Esophagus squamous epithelium (tissue), 5 donors: Measurements from ENCODE around the gene HADHA. TPM values are rescaled to one million over a fixed set of nuclear protein-coding genes. Genes with fewer than 3 reads are reported as not detected.

ENCODE experiments used
- DNase-seq: peaks from one replicate; lab custom pipeline; 2025; lab: John Stamatoyannopoulos, UW
- H3K27ac ChIP-seq, 4 donors: fragments of 200-600 bp; sonication (generic); one replicate each; pipeline ENCODE4 v1.5.1; 2016 to 2019; ENCODE audit warnings: mild to moderate bottlenecking in 1 of 4
- H3K27me3 ChIP-seq, 4 donors: fragments of 200-600 bp; sonication (generic); 1 replicate in 3 of 4; 2 replicates in 1 of 4; pipeline versions ENCODE4 v1.5.1 to v1.6.0; 2017 to 2021; ENCODE audit warnings: antibody characterized with exemption in 1 of 4
- H3K36me3 ChIP-seq, 3 donors: fragments of 200-600 bp; sonication (generic); one replicate each; pipeline ENCODE4 v1.5.1; 2016 to 2019
- H3K4me1 ChIP-seq, 3 donors: fragments of 200-600 bp; sonication (generic); one replicate each; pipeline ENCODE4 v1.5.1; 2017 to 2019
- H3K4me3 ChIP-seq, 4 donors: fragments of 200-600 bp; sonication (generic); 1 replicate in 3 of 4; 2 replicates in 1 of 4; pipeline ENCODE4 v1.5.1; 2016 to 2019; ENCODE audit warnings: mild to moderate bottlenecking in 2 of 4, moderate library complexity in 1 of 4
- H3K9me3 ChIP-seq, 3 donors: fragments of 200-600 bp; sonication (generic); one replicate each; pipeline ENCODE4 v1.5.1; 2016 to 2019
- POLR2A ChIP-seq, 4 donors: fragments of 450-650 bp; IDR thresholded peaks; one replicate each; pipeline ENCODE4 v1.6.1; 2017; ENCODE audit warnings: antibody characterized with exemption in 4 of 4, mild to moderate bottlenecking in 4 of 4, moderate library complexity in 3 of 4
- WGBS, 2 donors: methylation state at CpG; one replicate each; pipeline ENCODE4 v1.1.5; 2018; 5-methylcytosine and 5-hydroxymethylcytosine counted together
- intact Hi-C: fragments of 100-400 bp; cut with DNase I; formaldehyde crosslinking; loops from one replicate; pipeline ENCODE4 v1.15.0; 2022
- total RNA-seq, 4 donors: library from RNA; depleted of rRNA; stranded (reverse); fragments of >200 nt; gene quantifications; one replicate each; pipeline ENCODE4 v1.1.0, GENCODE V29; 2016
- TF ChIP-seq, protein P1 (sequence below), 6 experiments: fragments of 450-650 bp in 4 of 6; fragments of 200-600 bp in 2 of 6; sonication (generic) in 2 of 6; IDR thresholded peaks; one replicate each; pipeline ENCODE4 v1.5.1; 2016 to 2019; ENCODE audit warnings: antibody characterized with exemption in 6 of 6, mild to moderate bottlenecking in 4 of 6, moderate library complexity in 4 of 6
- donor health status: DM: yes; HTN: yes; CAD: no.

The HADHA gene
- total RNA-seq, 4 donors from 2014 or later, result 84.7 to 161 (median 116) TPM

DNA sequence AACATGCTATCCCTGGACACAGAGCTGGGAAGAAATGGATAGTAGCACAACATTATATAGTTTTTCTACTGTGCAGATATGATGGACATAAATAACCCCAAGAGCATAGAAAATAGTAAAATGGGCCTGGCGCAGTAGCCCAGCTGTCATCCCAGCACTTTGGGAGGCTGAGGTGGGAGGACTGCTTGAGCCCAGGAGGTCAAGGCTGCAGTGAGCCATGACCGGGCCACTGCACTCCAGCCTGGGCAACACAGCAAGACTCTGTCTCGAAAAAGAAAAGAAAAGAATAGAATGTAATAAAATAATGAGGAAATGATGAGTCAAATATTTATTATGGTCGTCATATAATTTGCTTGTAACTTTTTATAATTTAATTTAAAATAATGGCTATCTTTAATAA is 79.0 kb downstream of the HADHA start:
- intact Hi-C loops, result no loop called here
- no peaks in the 10 kb centered on the region for H3K27me3 ChIP-seq
- TF ChIP-seq, protein P1, sequence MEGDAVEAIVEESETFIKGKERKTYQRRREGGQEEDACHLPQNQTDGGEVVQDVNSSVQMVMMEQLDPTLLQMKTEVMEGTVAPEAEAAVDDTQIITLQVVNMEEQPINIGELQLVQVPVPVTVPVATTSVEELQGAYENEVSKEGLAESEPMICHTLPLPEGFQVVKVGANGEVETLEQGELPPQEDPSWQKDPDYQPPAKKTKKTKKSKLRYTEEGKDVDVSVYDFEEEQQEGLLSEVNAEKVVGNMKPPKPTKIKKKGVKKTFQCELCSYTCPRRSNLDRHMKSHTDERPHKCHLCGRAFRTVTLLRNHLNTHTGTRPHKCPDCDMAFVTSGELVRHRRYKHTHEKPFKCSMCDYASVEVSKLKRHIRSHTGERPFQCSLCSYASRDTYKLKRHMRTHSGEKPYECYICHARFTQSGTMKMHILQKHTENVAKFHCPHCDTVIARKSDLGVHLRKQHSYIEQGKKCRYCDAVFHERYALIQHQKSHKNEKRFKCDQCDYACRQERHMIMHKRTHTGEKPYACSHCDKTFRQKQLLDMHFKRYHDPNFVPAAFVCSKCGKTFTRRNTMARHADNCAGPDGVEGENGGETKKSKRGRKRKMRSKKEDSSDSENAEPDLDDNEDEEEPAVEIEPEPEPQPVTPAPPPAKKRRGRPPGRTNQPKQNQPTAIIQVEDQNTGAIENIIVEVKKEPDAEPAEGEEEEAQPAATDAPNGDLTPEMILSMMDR (IDR thresholded peaks at IDR 0.05), result no peak
- TF ChIP-seq POLR2A (IDR thresholded peaks at IDR 0.05), result no peak
- no peaks in the 10 kb centered on the region for H3K36me3 ChIP-seq
- DNase-seq, result no peak
- H3K27ac ChIP-seq, result no peak overlapping the region
- no peak overlapping the region for H3K4me3 ChIP-seq
- 85 to 86% methylated on average over 4 of the region's 4 CpGs for WGBS, 2 donors
- H3K9me3 ChIP-seq, result no peaks in the 10 kb centered on the region
- H3K4me1 ChIP-seq, result no peaks in the 10 kb centered on the region

DNA sequence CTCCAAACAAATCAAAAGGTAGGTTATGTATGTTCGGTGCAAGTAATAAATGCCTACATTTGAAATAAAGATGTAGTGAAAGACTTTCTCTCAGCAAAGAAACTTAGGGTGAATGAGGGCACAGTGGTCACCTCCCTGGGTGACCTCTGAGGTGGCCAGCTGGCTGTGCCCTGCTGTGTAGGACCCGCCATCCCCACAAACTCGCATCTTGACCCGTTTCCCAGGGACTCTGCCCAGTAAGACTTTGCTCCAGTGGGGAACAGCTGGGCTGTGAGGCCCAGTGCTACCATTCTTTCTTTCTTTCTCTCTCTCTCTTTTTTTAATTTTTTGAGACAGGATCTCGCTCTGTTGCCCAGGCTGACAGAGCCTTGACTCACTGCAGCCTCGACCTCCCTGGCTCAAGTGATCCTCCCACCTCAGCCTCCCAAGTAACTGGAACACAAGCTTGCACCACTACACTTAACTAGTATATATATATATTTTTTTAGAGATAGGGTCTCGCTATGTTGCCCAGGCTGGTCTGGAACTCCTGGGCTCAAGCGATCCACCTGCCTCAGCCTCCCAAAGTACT is 79.7 kb downstream of the HADHA start:
- no peaks in the 10 kb centered on the region for H3K27me3 ChIP-seq
- intact Hi-C loops, result no loop called here

GRCh38 chr2:26164231-26164630 is 80.2 kb downstream of the HADHA start:
- no peak overlapping the region for H3K4me3 ChIP-seq
- H3K27me3 ChIP-seq, result no peaks in the 10 kb centered on the region
- no peaks in the 10 kb centered on the region for H3K9me3 ChIP-seq
- 8 to 50% methylated on average over 1 of the region's 1 CpG for WGBS, 2 donors
- no peak overlapping the region for H3K27ac ChIP-seq
- TF ChIP-seq, protein P1 (IDR thresholded peaks at IDR 0.05), result no peak
- no peak for TF ChIP-seq POLR2A (IDR thresholded peaks at IDR 0.05)
- no peaks in the 10 kb centered on the region for H3K36me3 ChIP-seq
- DNase-seq, result no peak
- intact Hi-C loops, result no loop called here
- H3K4me1 ChIP-seq, result no peaks in the 10 kb centered on the region

More for the DNA sequence above, 79.7 kb downstream of the HADHA start:
- no peak overlapping the region for H3K4me3 ChIP-seq
- H3K4me1 ChIP-seq, result no peaks in the 10 kb centered on the region
- H3K36me3 ChIP-seq, result no peaks in the 10 kb centered on the region
- no peak for DNase-seq
- TF ChIP-seq POLR2A (IDR thresholded peaks at IDR 0.05), result no peak
- TF ChIP-seq, protein P1 (IDR thresholded peaks at IDR 0.05), result no peak
- H3K9me3 ChIP-seq, result no peaks in the 10 kb centered on the region
- no peak overlapping the region for H3K27ac ChIP-seq
- 78 to 84% methylated on average over 6 to 8 of the region's 8 CpGs for WGBS, 2 donors

DNA sequence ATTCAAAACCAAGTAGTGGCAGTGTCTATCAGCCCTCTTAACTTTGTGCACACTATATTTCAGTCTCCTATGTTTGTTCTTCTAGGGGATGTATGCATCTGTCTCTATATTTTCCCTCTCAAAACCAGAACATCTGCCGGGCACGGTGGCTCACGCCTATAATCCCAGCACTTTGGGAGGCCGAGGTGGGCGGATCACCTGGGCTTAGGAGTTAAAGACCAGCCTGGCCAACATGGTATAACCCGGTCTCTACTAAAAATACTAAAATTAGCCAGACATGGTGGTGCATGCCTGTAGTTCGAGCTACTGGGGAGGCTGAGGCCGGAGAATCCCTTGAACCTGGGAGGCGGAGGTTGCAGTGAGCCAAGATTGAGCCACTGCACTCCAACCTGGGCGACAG is 81.5 kb downstream of the HADHA start:
- WGBS, 2 donors, result 78 to 82% methylated on average over 6 to 7 of the region's 10 CpGs

DNA sequence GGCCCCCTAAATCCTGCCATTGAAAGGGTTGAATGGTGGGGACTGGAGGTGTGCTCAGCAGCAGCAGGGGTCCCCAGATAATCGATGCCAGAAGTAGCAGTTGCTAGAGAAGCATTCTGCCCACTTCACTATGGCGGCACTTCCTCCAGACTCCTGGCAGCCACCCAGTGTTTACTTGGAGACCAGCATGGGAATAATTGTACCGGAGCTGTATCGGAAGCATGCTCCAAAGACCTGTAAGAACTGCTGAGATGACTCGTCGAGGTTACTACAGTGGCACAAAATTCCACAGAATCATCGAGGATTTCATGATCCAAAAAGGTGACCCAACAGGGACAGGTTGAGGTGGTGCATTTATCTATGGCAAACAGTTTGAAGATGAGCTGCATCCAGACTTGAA is 82.5 kb downstream of the HADHA start:
- no peak for TF ChIP-seq POLR2A (IDR thresholded peaks at IDR 0.05)
- TF ChIP-seq, protein P1 (IDR thresholded peaks at IDR 0.05), result no peak
- Histone ChIP-seq H3K27ac (no peak overlapping the region), H3K36me3 (no peaks in the 10 kb centered on the region), H3K4me3 (no peak overlapping the region), H3K9me3 (no peaks in the 10 kb centered on the region), H3K4me1 (no peaks in the 10 kb centered on the region), H3K27me3 (no peaks in the 10 kb centered on the region)
- 86 to 90% methylated on average over 7 of the region's 7 CpGs for WGBS, 2 donors
- DNase-seq, result no peak
- intact Hi-C loops, result no loop called here

More for the DNA sequence above, 81.5 kb downstream of the HADHA start:
- no peaks in the 10 kb centered on the region for H3K27me3 ChIP-seq
- H3K4me3 ChIP-seq, result no peak overlapping the region
- no peak for DNase-seq
- intact Hi-C loops, result no loop called here
- no peaks in the 10 kb centered on the region for H3K36me3 ChIP-seq
- H3K9me3 ChIP-seq, result no peaks in the 10 kb centered on the region
- H3K4me1 ChIP-seq, result no peaks in the 10 kb centered on the region
- H3K27ac ChIP-seq, result no peak overlapping the region
- TF ChIP-seq POLR2A (IDR thresholded peaks at IDR 0.05), result no peak
